Effector CD8-positive, alpha-beta T cell (primary cell): Measurements from ENCODE around the gene OPALIN.

ENCODE experiments used
- DNase-seq: peaks from one replicate; lab custom pipeline; 2025; lab: John Stamatoyannopoulos, UW

OPALIN gene

DNA sequence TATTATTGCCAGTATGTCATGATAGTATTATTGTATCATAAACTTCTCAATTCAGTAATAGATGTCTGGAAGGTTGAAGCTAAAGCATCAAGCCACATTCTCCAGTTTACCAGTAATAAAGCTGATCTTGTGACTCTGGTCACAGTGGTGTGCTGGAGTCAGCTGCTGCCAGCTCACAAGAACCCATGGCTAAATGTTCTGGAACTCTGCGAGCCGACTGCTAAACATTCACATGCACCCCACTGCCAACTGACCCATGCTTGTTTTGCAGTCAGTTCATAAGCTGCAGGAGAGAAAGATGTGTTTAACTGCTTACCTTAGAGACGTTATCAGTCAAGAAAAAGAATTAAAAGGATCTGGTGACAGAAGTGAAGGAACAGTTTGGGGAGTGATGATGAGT, 60.4 kb downstream of the OPALIN start:
- no peak for DNase-seq

DNA sequence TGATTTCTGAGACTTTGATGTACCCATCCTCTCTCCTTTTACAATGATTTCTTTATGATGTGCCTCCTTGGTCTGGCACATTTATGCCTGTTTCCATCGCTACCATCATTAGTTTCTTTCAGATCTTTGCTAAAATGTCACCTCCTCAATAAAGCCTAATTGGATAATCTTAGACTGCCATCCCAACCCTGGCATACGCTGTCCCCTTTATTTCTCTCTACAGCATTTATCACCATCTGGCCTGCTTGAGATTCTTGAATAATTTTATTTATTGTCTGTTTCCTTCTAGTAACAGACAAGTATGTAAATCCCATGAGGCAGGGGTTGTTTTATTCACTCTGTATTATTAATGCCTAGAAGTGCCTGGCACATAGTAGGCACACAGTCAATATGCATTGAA, 61.3 kb downstream of the OPALIN start:
- DNase-seq = no peak

DNA sequence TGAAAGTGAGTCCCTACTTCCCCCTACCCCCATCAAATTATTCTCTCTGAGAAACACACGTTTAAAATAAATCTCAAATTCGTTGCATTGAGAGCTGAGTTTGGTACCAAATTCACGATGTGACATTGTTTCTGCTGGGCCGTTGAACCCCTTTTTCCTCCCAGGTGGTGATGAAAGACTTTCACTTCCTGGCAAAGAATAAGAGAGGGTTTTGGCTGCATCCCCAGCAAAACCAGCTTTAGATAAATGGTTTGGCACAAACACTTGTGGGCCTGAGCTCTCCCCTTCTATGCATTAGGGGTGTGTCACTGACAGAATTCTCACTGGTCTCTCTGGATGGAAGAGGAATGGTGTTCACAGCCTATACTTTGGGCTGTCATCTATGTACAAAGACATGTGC, 63.3 kb downstream of the OPALIN start:
- no peak for DNase-seq
